Chondrocyte (in vitro differentiated cells): ENCODE results near the gene SHF. TPM values are rescaled to one million over a fixed set of nuclear protein-coding genes. Genes with fewer than 3 reads are reported as not detected.

ENCODE experiments used
- DNase-seq: peaks from one replicate; pipeline ENCODE4 v3.0.0; 2021; ENCODE audit warnings: mixed read lengths, low spot score
- H3K27ac Mint-ChIP-seq: one replicate; pipeline ENCODE4 v1.8.0; 2021; ENCODE audit warnings: mild to moderate bottlenecking, moderate library complexity, mixed read lengths; ENCODE audit not compliant: unreplicated experiment
- H3K27me3 Mint-ChIP-seq: 2 replicates; pipeline ENCODE4 v1.8.0; 2021; ENCODE audit warnings: low read depth, mixed read lengths
- H3K36me3 Mint-ChIP-seq: 2 replicates; pipeline ENCODE4 v1.8.0; 2021; ENCODE audit warnings: low read depth, mixed read lengths
- H3K4me1 Mint-ChIP-seq: 2 replicates; pipeline ENCODE4 v1.8.0; 2021; ENCODE audit warnings: low read depth, mild to moderate bottlenecking, mixed read lengths
- H3K4me3 Mint-ChIP-seq: one replicate; pipeline ENCODE4 v1.8.0; 2021; ENCODE audit warnings: mild to moderate bottlenecking, moderate library complexity, mixed read lengths; ENCODE audit not compliant: unreplicated experiment
- H3K9me3 Mint-ChIP-seq: 2 replicates; pipeline ENCODE4 v1.8.0; 2021; ENCODE audit warnings: low read depth, mixed read lengths
- total RNA-seq: library from RNA; stranded (reverse); gene quantifications from 3 replicates; pipeline ENCODE4 v1.2.1, GENCODE V29; 2021
- TF ChIP-seq, protein P1 (sequence below): fragments of 200-600 bp; sonication (generic); IDR thresholded peaks from 2 replicates; pipeline ENCODE4 v1.5.0; 2021; ENCODE audit warnings: antibody characterized with exemption, mild to moderate bottlenecking, moderate library complexity

The SHF gene
- total RNA-seq, 1 donor from 2014 or later = 4.9 TPM

DNA sequence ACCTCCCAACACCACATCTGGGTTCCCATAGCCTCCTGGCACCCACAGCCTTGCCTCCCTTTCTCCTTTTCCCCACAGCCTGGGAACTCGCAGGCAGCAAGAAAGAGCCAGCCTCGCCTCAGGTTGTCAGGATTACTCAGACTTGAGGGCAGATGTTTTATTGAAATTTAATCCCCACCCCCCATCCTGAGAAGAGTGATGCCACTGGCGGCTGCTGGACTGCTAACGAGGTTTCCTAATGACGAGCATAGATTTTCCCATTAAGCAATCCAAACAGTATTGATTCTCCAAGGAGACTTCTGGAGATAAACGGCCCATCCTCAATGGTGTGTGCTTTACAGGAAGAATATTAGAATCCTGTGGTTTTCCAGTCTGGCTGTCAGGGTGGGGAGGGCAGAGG is 13.7 kb downstream of the SHF start:
- H3K4me1 Mint-ChIP-seq = no peaks in the 10 kb centered on the region
- H3K4me3 Mint-ChIP-seq = no peak overlapping the region
- no peaks in the 10 kb centered on the region for H3K27me3 Mint-ChIP-seq
- TF ChIP-seq, protein P1, sequence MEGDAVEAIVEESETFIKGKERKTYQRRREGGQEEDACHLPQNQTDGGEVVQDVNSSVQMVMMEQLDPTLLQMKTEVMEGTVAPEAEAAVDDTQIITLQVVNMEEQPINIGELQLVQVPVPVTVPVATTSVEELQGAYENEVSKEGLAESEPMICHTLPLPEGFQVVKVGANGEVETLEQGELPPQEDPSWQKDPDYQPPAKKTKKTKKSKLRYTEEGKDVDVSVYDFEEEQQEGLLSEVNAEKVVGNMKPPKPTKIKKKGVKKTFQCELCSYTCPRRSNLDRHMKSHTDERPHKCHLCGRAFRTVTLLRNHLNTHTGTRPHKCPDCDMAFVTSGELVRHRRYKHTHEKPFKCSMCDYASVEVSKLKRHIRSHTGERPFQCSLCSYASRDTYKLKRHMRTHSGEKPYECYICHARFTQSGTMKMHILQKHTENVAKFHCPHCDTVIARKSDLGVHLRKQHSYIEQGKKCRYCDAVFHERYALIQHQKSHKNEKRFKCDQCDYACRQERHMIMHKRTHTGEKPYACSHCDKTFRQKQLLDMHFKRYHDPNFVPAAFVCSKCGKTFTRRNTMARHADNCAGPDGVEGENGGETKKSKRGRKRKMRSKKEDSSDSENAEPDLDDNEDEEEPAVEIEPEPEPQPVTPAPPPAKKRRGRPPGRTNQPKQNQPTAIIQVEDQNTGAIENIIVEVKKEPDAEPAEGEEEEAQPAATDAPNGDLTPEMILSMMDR = no peak
- DNase-seq = no peak
- no peaks in the 10 kb centered on the region for H3K9me3 Mint-ChIP-seq
- H3K27ac Mint-ChIP-seq = no peak overlapping the region
- peaks cover 7% of the 10 kb centered on the region for H3K36me3 Mint-ChIP-seq

GRCh38 chr15:45171912-45172311 is 15.9 kb downstream of the SHF start:
- no peaks in the 10 kb centered on the region for H3K27me3 Mint-ChIP-seq
- peaks cover 7% of the 10 kb centered on the region for H3K36me3 Mint-ChIP-seq
- H3K27ac Mint-ChIP-seq = no peak overlapping the region
- TF ChIP-seq, protein P1 = no peak
- H3K4me3 Mint-ChIP-seq = no peak overlapping the region
- H3K4me1 Mint-ChIP-seq = peaks cover 9% of the 10 kb centered on the region
- no peaks in the 10 kb centered on the region for H3K9me3 Mint-ChIP-seq
- DNase-seq = no peak

GRCh38 chr15:45169608-45170480 is 17.9 kb downstream of the SHF start:
- peak; percentile 25 for DNase-seq
- no peak overlapping the region for H3K27ac Mint-ChIP-seq
- no peaks in the 10 kb centered on the region for H3K9me3 Mint-ChIP-seq
- peaks cover 2% of the 10 kb centered on the region for H3K36me3 Mint-ChIP-seq
- H3K4me3 Mint-ChIP-seq = no peak overlapping the region
- H3K27me3 Mint-ChIP-seq = no peaks in the 10 kb centered on the region
- H3K4me1 Mint-ChIP-seq = peaks cover 22% of the 10 kb centered on the region
- TF ChIP-seq, protein P1 = no peak

DNA sequence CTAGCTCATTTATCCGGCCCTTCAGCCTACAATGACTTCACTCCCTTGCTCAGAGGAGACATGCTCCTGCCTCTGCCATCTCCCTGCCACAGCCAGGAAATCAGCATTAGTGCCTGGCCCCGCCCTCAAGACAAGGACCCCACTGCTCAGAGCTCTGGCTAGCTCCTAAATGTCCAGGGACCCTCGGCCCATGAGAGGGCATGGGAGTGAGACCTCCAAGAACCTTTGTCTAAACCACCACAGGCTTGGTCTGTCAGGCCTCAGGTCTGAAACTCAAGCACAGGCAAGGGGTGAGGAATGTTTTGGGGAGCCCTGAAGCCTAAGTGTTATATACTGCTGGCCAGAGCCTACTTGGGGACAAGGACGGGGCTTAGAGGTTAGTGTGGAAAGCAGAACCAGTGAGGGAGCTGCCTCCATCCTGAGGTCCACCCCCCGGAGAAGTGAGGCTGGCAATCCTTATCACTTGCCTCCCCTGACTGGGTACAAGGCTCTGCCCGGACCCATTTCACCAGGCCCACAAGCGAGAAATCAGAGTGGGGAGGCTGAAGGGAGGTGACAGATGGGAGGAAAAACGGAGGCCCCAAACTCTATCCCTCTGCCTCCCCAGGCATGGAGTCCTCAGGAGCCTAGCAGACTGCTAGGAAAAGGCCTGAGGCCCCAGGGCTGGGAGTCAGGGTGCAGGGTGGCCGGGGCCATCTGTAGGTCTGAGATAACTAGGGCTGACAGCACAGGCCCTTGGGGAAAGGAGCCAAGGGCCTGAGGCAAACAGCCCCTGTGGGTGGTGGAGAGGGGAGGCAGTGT is 18.8 kb downstream of the SHF start:
- no peaks in the 10 kb centered on the region for H3K9me3 Mint-ChIP-seq
- peak overlapping the region; percentile 32 for H3K27ac Mint-ChIP-seq
- no peak overlapping the region for H3K4me3 Mint-ChIP-seq
- TF ChIP-seq, protein P1 = no peak
- no peak for DNase-seq
- H3K36me3 Mint-ChIP-seq = peaks cover 1% of the 10 kb centered on the region
- peaks cover 22% of the 10 kb centered on the region for H3K4me1 Mint-ChIP-seq
- no peaks in the 10 kb centered on the region for H3K27me3 Mint-ChIP-seq

DNA sequence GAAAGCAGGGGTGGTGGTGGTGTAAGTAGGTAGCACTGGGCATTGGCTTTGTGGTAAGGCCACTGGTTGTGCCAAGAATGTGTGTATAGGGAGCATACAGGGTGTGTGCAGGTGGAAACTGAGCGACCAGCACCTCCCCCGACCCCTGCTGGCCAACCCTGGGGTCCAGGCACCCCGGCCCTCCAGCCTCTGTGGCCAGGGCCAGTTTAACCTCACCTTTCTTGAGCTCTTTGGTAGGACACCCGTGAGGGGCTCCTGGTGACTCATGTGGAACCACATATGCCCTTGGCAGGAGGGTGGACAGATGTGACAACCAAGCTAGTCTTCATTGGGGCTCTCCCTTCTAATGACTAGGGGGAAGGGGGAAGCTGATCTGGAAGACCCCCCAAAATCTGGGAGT is 19.5 kb downstream of the SHF start:
- no peak overlapping the region for H3K27ac Mint-ChIP-seq

More for the DNA sequence above, 19.5 kb downstream of the SHF start:
- TF ChIP-seq, protein P1 = no peak
- Mint-ChIP-seq H3K36me3 (no peaks in the 10 kb centered on the region), H3K9me3 (no peaks in the 10 kb centered on the region), H3K27me3 (no peaks in the 10 kb centered on the region), H3K4me1 (peaks cover 24% of the 10 kb centered on the region), H3K4me3 (no peak overlapping the region)
- DNase-seq = no peak
